Stomach smooth muscle (tissue), 2 donors: Measurements from ENCODE around the gene RAB6C.
"Not testable (repeated sequence)": the region's sequence is repeated elsewhere in the genome, so short reads cannot be mapped to it uniquely, and the experiment has no call there.

Experiments used
- H3K27ac ChIP-seq: one replicate; pipeline ENCODE4 v1.7.0; 2013; ENCODE audit warnings: mild to moderate bottlenecking, low read length, inconsistent platforms
- H3K27me3 ChIP-seq, 2 donors: one replicate each; pipeline ENCODE4 v1.7.0; 2013; ENCODE audit warnings: low read length in 2 of 2; ENCODE audit not compliant: insufficient read depth in 2 of 2, control insufficient read depth in 1 of 2
- H3K36me3 ChIP-seq, 2 donors: one replicate each; pipeline ENCODE4 v1.7.0; 2013; ENCODE audit warnings: low read length in 2 of 2; ENCODE audit not compliant: control insufficient read depth in 2 of 2, insufficient read depth in 2 of 2
- H3K4me1 ChIP-seq: one replicate; pipeline ENCODE4 v1.7.0; 2013; ENCODE audit warnings: low read length; ENCODE audit not compliant: control insufficient read depth, insufficient read depth
- H3K4me3 ChIP-seq, 2 donors: one replicate each; pipeline ENCODE4 v1.7.0; 2013; ENCODE audit warnings: low read length in 2 of 2
- H3K9ac ChIP-seq, 2 donors: one replicate each; pipeline ENCODE4 v1.7.0; 2013; ENCODE audit warnings: low read length in 2 of 2, mild to moderate bottlenecking in 1 of 2
- H3K9me3 ChIP-seq, 2 donors: one replicate each; pipeline ENCODE4 v1.7.0; 2013; ENCODE audit warnings: low read length in 2 of 2; ENCODE audit not compliant: control insufficient read depth in 2 of 2
- donor health status: healthy.
- donor health status: Pancreatic carcinoma.

RAB6C gene

DNA sequence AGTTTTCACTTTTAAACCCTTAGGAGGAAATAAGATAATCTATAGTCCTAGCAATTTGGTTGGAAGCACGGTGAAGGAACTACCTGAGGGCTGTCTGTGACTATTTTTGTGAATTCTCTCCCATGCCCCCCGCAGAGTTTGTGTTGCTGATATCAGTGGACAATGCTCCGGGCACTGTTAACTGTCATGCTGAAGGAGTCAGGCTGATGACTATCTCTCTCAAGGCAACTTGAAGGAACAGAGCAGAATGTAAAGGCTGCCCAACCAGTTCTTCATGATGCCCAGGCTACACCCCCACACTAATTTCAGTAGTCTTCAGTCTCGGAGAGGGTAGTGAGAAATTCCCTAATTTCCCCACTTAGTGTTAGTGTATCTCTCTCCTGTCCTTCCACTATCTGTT is 21.6 kb upstream of the RAB6C start:
- no peak overlapping the region for H3K9ac ChIP-seq
- H3K4me1 ChIP-seq = no peaks in the 10 kb centered on the region
- H3K4me3 ChIP-seq = no peak overlapping the region
- H3K27me3 ChIP-seq = no peaks in the 10 kb centered on the region
- H3K9me3 ChIP-seq = no peaks in the 10 kb centered on the region
- H3K27ac ChIP-seq = no peak overlapping the region
- no peaks in the 10 kb centered on the region for H3K36me3 ChIP-seq

DNA sequence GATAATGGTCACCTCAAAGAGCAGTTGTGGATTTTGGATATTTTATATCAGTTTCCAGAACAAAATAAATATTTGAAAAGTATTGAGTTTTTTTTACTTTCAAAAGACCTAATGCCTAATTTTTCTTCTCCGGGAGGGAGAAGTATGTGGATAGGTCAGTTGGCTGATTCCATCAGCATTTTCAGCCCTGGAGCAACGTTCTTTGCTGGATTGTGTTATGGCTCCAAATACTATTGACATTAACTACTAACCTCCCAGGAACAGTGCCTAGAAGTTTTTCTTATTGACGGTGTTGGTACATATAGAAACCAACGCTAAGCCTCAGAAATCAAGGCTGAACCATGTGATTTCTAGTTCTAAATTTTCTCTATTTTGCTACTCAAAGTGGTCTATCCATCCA is 20.7 kb upstream of the RAB6C start:
- H3K4me3 ChIP-seq, H3K27ac ChIP-seq, H3K36me3 ChIP-seq, H3K9ac ChIP-seq, H3K4me1 ChIP-seq, H3K9me3 ChIP-seq, H3K27me3 ChIP-seq: not testable (repeated sequence)

DNA sequence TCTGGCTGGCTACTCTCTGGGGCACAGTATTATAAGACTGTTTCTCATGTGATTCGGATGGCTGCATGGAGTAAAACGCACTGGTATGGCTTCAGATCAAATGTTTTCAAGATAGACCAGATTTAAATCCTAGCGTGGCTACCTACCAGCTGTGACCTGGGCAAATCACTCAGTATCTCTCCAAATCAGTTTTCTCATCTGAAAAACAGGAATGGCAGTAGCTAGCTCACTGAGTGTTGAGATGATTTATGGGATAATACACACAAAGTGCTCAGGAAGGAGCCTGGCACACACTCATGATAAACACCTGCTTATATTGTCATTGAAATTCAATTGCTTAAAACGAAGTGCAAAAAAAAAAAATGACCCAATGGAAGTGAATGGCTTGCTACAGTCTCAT is 10.9 kb upstream of the RAB6C start:
- not testable (repeated sequence) for H3K36me3 ChIP-seq, H3K4me1 ChIP-seq, H3K27me3 ChIP-seq, H3K4me3 ChIP-seq, H3K27ac ChIP-seq, H3K9me3 ChIP-seq, H3K9ac ChIP-seq

DNA sequence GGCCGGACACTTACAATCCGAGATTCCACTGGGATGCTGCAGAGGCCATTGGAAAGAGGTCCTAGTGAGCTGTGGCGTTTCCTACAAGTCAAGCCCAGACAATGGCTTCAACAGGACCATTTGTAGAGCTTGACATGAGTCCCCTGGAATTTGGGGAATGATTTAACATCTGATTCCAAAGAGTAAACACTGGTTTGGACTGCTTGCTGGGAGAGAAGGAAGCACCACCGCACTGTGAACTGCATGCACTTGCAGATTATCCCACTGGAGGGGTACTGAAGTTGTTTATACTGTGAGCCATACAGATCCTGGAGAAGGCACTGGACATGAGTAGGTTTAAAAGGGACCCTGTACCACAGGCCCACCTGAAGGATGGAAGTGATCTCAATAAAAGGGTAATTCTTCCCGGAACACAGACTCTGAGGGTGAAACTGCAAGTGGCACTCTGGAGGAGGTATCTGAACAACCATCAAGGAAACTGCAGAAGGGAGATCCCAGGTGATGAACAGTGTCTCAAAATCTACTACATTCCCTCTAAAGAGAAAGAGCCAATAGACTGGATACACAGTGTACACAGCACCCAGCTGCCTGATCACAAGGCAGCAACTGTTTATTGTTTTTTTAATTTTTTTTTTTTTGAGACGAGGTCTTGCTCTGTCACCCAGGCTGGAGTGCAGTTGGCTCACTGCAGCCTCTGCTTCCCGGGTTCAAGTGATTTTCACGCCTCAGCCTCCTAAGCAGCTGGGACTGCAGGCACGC is 4.3 kb upstream of the RAB6C start:
- Histone ChIP-seq H3K9me3 (no peaks in the 10 kb centered on the region), H3K27me3 (peaks cover 0 to 8% of the 10 kb centered on the region in 2 donors), H3K4me1 (no peaks in the 10 kb centered on the region), H3K4me3 (no peak overlapping the region), H3K36me3 (no peaks in the 10 kb centered on the region), H3K27ac (no peak overlapping the region), H3K9ac (no peak overlapping the region)

DNA sequence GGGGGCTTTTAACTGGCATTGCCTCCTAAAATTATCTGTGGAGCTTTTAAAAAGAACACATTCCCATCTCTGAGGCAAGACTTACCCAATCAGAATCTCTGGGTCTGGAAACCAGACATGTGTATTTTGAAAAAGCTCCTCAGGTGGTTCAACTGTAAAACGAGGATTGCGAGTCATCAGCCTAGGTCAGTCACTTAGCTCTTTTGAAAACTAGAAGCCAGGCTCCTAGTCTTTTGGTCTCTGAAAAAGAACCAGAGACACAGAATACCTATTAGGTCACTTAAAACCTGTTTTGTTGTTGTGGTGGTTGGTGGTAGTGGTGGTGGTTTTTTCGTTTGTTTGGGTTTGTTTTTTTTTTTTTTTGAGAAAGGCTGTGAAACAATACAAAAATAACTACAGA is 2.5 kb upstream of the RAB6C start:
- not testable (repeated sequence) for H3K4me1 ChIP-seq, H3K9me3 ChIP-seq

DNA sequence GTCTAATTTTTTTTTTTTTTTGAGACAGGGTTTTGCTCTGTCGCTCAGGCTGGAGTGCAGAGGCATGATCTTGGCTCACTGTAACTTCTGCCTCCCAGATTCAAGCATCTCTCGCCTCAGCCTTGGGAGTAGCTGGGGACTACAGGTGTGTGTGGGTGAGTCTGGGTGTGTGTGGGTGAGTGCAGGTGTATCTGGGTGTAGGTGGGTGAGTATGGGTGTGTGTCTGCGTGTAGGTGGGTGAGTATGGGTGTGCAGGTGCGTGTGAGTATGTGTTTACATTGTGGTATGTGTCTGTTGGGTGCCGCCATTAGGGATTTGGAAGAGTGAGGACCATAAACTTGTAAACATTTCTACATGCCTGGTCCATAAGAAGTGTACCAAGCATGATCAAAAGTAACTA is 1.5 kb upstream of the RAB6C start:
- Histone ChIP-seq H3K9me3 (no peaks in the 10 kb centered on the region), H3K36me3 (no peaks in the 10 kb centered on the region), H3K27ac (no peak overlapping the region), H3K4me3 (no peak overlapping the region), H3K9ac (no peak overlapping the region), H3K4me1 (no peaks in the 10 kb centered on the region), H3K27me3 (peaks cover 0 to 8% of the 10 kb centered on the region in 2 donors)

More for the DNA sequence above, 2.5 kb upstream of the RAB6C start:
- not testable (repeated sequence) for H3K4me3 ChIP-seq, H3K36me3 ChIP-seq, H3K27me3 ChIP-seq, H3K27ac ChIP-seq, H3K9ac ChIP-seq

DNA sequence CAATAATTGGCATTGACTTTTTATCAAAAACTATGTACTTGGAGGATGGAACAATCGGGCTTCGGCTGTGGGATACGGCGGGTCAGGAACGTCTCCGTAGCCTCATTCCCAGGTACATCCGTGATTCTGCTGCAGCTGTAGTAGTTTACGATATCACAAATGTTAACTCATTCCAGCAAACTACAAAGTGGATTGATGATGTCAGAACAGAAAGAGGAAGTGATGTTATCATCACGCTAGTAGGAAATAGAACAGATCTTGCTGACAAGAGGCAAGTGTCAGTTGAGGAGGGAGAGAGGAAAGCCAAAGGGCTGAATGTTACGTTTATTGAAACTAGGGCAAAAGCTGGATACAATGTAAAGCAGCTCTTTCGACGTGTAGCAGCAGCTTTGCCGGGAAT is 780 bp downstream of the RAB6C start:
- H3K9ac ChIP-seq, H3K27me3 ChIP-seq, H3K4me1 ChIP-seq, H3K27ac ChIP-seq, H3K4me3 ChIP-seq, H3K36me3 ChIP-seq, H3K9me3 ChIP-seq: not testable (repeated sequence)

DNA sequence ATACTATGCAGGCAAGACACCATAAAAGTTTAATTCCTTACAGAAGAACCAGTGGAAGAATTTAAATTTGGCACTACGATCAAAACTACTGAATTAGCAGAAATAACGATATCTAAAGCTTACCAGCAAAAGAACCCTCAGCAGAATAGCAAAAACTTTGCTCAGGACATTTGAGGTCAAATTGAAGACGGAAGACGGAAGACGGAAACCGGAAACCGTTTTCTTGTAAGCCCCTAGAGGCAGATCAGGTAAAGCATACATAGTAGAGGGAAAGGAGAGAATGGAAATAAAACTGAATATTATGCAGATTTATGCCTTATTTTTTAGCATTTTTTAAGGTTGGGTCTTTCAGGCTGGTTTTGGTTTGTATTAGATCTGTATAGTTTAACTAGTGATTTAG is 2.2 kb downstream of the RAB6C start:
- H3K27me3 ChIP-seq, H3K9ac ChIP-seq, H3K4me1 ChIP-seq, H3K4me3 ChIP-seq, H3K36me3 ChIP-seq, H3K9me3 ChIP-seq, H3K27ac ChIP-seq: not testable (repeated sequence)

DNA sequence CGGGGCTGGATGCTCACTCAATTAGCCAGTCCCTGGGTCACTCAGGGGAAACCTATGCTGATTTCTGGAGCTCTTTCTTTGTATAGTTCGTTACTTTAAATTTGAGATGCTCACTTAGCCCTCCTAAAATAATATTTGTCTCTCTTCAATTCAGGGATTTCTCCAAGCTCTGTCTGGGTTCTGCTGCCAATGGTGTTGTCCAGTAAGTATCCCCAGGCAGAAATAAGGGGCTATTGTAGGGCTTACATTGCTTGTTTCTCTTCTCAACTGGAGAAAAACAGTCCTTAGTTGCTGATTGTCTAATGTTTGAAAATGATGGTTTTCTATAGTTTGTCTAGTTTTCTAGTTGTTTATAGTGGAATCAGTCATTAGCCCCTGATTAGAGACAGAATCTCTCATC is 5.0 kb downstream of the RAB6C start:
- Histone ChIP-seq H3K9ac (no peak overlapping the region), H3K9me3 (no peaks in the 10 kb centered on the region), H3K4me1 (no peaks in the 10 kb centered on the region), H3K27ac (no peak overlapping the region), H3K36me3 (no peaks in the 10 kb centered on the region), H3K27me3 (no peaks in the 10 kb centered on the region), H3K4me3 (no peak overlapping the region)

DNA sequence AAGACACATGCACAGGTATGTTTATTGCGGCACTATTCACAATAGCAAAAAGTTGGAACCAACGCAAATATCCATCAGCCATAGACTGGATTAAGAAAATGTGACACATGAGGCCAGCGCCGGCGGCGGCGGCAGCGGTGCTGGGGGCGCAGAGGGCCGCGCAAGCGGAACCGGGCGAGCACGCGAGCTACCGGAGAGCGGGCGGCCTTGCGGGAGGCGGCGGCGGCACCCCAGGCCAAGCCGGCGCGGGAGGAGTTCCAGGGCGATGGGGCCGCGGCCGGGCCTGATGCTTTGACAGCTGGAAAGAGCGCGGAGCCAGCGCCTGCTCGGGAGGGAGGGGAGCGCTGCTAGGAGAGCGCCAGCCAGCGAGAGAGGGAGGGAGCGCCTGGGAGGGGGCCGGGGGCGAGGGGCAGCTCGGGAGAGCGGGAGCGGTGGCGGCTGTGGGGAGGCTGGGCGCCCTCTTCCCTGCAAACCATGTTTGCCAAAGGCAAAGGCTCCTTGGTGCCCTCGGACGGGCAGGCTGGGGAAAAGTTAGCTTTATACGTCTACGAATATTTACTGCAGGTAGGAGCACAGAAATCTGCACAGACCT is 13.0 kb downstream of the RAB6C start:
- not testable (repeated sequence) for H3K27ac ChIP-seq, H3K9ac ChIP-seq, H3K36me3 ChIP-seq, H3K4me3 ChIP-seq, H3K9me3 ChIP-seq, H3K4me1 ChIP-seq, H3K27me3 ChIP-seq

DNA sequence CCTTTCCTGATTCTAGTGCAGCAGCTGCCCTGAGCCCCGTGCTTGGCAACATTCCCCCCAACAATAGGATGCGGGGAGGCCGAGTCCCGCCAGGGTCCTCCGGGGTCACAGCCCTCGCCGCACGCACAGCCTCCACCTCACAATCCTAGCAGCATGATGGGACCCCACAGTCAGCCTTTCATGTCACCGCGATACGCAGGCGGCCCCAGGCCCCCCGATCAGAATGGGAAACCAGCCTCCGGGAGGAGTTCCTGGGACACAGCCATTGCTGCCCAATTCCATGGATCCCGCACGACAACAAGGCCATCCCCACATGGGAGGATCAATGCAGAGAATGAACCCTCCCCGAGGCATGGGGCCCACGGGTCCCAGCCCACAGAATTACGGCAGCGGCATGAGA is 13.7 kb downstream of the RAB6C start:
- not testable (repeated sequence) for H3K4me1 ChIP-seq, H3K36me3 ChIP-seq, H3K4me3 ChIP-seq, H3K27ac ChIP-seq, H3K9ac ChIP-seq, H3K9me3 ChIP-seq, H3K27me3 ChIP-seq
